ENCODE measurements around the gene PRKAB2.

GRCh38 chr1:147216124-147216523 lies 43.9 kb upstream of the PRKAB2 start:
- TF ChIP-seq CTCF (IDR thresholded peaks at IDR 0.05; ENCODE audit: insufficient read depth, low read depth, low read length) = no peak
- TF ChIP-seq EZH2 (IDR thresholded peaks at IDR 0.05; ENCODE audit: insufficient read depth, low read length) = no peak

All from astrocyte (in vitro differentiated cells and primary cell).